HCT116 (cell line): ENCODE results near the gene WDR17.

Experiments
- CTCF ChIP-seq, 3 experiments: fragments of 200-600 bp in 1 of 3; sonication (generic) in 1 of 3; IDR thresholded peaks in 2 of 3; conservative IDR thresholded peaks in 1 of 3; 2 replicates each; pipeline ENCODE4 v1.5.1; 2012 to 2017; ENCODE audit warnings: low read depth in 2 of 3, low read length in 2 of 3, antibody characterized with exemption in 1 of 3, borderline replicate concordance in 1 of 3, control low read depth in 1 of 3, mild to moderate bottlenecking in 1 of 3, mixed read lengths in 1 of 3, mixed run types in 1 of 3, moderate library complexity in 1 of 3; ENCODE audit not compliant: insufficient read depth in 1 of 3
- MAX ChIP-seq: IDR thresholded peaks from 2 replicates; pipeline ENCODE4 v1.6.1; 2012

GRCh38 chr4:176125063-176125462 lies 59.4 kb downstream of the WDR17 start:
- TF ChIP-seq CTCF (IDR thresholded peaks at IDR 0.05 in 2 of 3, conservative IDR thresholded peaks at IDR 0.05 in 1 of 3; ENCODE audit: borderline replicate concordance in 1 of 3, insufficient read depth in 1 of 3, low read depth in 2 of 3, low read length in 2 of 3) (no peak), MAX (no peak)
